ENCODE data around the gene POLA2.
"Not testable (repeated sequence)": the region's sequence is repeated elsewhere in the genome, so short reads cannot be mapped to it uniquely, and the experiment has no call there.

POLA2 gene, protein sequence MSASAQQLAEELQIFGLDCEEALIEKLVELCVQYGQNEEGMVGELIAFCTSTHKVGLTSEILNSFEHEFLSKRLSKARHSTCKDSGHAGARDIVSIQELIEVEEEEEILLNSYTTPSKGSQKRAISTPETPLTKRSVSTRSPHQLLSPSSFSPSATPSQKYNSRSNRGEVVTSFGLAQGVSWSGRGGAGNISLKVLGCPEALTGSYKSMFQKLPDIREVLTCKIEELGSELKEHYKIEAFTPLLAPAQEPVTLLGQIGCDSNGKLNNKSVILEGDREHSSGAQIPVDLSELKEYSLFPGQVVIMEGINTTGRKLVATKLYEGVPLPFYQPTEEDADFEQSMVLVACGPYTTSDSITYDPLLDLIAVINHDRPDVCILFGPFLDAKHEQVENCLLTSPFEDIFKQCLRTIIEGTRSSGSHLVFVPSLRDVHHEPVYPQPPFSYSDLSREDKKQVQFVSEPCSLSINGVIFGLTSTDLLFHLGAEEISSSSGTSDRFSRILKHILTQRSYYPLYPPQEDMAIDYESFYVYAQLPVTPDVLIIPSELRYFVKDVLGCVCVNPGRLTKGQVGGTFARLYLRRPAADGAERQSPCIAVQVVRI

DNA sequence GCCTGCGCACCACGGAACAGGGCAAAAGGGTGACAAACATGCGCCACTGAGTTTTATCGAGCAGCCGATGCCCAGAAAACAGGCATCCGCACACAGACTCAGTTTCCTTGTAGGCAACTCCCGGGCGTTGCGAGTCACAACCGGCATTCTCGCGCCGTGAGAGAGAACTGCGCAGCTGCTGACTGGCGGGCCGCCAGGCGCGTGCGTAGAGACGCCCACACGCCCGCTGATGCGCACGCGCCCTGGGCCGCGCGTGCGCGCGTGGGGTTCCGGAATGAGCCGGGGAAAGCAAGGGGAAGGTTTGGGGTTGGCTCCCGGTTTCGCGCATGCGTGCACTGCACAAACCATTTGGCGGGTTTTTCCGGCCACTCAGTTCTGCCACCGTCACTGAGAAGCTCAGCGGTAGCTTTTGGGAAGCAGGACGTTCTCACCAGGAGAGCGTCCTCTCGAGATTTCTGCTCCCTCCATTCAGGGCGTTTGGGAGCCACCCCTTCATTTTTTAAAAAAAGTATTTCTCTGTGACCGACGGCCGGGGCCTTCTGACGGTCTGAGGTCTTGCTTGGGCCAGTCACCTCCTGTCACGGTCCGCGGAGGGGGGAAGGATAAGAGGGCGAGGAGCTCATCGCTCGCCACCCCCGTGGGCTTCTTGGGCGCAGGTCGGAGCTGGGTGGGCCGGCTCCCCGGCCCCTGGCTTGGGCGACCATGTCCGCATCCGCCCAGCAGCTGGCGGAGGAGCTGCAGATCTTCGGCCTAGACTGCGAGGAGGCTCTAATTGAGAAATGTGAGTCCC, at the start of gene POLA2:
Gene POLA2 (plus strand): TSS at position 372 of the 790 bp plus-strand sequence. CDS start 331 bp downstream, at position 703.
- DNase-seq, result peak; percentile 97

DNA sequence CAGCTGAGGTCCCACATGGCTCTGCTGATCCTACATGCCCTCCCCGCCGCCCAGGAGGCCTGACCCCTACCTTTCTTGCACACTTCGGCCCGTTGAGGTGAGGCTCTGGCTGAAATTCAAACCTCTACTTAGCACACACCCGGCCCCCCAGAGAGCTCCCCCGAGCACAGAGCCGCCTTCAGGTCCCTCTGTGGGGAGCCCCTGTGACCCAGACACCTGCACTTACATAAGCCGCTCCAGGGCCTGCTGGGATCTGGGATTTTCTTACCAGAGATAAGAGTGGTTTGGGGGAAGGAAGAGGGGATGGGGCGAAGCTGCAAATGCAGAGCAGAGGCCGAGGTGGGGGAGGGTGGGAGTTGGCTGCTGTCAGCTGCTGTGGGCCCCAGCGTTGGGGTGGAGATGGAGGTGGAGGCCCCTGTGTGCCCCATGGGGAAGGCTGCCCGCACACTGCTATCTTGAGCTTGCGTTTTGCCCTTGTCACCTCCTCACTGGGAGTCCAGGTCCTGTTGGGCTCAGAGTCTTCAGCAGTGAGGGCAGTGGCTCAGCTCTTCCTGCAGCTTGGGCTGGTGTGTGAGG, 49.4 kb upstream of the POLA2 start:
- no peak for DNase-seq

DNA sequence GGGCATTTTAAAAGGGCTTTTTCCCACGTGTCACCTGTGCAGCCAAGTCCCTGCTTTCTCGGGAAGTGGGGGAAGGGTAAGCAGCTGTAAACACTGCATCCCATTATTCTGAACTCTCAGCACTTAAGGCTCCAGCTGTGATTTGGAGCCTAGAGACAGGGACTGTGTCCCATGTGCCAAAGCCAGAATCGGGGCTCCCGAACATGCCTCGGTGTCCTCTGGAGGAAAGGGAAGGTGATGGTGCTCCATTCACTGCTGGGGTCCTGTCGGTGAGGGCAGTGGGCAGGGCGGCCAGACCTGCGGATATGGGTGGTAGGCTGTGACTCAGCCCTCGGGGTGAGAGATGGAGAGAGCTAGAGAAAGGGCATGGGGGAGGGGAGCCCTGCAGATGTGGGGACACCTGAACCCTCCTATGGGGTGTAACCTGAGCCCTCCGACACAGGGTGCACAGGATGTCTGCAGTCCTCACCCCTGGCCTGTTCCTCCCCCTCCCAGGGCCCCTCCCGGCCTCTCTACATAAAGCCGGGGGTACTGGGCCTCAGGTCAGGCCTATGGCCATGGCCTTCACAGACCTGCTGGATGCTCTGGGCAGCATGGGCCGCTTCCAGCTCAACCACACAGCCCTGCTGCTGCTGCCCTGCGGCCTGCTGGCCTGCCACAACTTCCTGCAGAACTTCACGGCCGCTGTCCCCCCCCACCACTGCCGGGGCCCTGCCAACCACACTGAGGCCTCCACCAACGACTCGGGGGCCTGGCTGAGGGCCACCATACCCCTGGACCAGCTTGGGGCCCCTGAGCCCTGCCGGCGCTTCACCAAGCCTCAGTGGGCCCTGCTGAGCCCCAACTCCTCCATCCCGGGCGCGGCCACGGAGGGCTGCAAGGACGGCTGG, 48.2 kb upstream of the POLA2 start:
- DNase-seq, result no peak

DNA sequence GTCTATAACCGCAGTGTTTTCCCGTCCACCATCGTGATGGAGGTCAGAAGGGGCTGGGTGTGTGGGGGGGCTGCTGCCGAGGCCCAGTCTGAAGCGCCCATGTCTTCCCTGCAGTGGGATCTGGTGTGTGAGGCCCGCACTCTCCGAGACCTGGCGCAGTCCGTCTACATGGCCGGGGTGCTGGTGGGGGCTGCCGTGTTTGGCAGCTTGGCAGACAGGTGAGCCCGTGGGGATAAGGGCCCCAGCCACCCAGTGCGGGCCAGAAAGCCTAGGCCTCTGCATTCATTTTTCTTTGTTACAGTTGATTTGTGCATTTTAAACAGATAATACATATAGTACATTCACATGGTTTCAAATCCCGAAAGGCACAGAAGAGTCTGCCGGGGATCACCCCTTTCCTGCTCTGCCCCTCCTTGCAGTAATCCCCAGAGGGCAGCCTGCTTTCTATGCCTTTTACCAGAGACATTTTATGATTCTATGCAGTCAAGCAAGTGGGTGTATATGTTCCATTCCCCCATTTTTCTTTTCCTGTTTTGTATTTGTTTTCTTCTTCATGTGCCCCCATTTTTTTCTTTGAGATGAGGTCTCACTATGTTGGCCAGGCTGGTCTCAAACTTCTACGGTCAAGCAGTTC, 47.4 kb upstream of the POLA2 start:
- no peak for DNase-seq

DNA sequence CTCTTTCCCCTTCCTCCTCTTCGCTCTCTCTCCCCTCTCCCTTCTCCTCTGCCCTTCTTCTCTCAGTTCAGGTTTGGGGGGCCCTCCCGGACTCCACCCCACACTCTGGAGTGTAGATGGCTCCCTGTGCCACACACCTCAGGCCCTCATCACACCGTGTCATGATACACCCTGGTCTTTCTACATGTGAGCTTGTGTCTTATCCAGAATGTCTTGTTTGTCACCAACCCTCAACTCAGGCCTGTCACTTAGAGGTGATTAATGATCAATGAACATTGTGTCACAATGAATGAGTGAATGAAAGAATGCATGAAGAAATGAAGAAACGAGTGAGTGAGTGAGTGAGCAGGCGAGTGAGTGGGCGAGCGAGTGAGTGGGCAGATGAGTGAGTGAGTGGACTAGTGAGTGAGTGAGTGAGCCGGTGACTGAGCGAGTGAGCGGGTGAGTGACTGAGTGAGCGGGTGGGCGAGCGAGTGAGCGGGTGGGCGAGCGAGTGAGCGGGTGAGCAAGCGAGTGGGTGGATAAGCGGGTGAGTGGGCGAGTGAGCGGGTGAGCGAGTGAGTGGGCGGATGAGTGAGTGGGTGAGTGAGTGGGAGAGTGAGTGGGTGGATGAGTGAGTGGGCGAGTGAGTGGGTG, 46.2 kb upstream of the POLA2 start:
- DNase-seq, result no peak

DNA sequence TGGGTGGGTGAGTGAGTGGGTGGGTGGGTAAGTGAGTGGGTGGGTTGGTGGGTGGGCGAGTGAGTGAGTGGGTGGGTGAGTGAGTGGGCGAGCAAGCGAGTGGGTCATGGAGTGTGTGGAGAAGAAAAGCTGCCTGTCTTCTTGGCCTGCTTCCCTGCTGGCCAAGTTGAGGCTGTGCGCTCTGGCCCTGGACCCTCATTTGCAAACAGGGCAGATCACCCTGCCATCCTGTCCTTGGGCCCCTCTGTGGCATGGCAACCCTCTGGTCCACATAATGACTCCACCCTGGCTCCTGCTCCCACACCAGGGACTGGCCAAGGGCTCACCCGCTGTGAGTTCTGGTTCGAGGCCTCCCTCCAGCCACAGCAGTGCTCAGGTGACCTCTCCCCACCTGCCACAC, 44.9 kb upstream of the POLA2 start:
- no peak for DNase-seq

DNA sequence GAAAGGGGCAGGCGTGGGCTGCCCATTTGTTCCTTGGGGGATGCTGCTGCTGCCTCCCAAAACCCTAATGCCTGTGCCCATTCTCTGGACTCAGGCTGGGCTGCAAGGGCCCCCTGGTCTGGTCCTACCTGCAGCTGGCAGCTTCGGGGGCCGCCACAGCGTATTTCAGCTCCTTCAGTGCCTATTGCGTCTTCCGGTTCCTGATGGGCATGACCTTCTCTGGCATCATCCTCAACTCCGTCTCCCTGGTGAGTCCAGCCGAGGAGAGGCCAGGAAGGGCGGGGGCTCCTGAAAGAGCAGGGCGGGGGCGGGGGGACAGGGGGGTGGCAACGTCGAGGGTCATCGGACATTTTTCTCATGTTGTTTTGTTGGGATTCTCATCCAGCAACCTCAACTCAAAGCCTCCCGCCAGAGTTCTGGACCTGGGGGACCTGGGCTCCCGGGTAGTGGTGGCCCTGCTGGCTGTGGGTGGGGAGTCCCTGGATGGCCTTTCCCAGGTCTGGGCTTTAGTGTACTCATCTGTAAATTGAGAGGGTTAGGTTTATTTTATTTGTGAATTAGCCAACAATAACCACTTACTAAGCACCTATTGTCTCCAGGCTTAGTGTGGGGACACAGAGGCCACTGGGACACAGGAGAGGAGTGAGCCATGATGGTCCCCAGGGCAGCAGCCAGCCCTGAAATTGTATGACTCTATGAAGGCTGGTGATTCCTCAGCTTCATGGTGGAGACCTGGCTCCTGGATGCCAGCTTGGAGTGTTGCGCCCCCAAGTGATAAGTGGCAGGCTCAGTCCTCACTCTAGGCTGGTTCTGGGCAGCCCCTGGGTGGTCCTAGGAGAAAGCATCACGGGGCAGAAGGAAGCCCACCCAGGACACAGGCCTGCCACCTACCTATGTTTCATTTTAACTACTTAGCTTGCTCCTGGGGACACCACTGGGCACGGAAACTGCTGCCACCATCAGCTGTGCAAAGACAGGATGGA, 44.0 kb upstream of the POLA2 start:
- no peak for DNase-seq

DNA sequence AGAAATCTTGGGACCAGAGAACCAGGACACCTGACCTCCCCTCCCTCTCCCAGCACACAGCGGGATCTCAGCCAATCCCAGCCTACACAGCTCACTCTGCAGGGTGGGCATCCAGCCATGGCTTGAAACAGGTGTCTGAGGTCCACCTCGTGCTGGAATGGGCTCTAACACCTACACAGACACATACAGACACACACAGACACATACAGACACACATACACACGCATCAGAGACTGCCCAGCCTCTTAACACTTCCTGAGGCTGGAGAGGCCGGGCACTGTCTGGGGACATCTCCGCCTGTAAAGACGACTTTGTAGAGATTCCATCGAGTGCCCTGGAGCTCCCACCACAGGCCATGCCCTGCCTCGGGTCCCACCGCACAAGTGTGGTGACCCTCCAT, 43.3 kb upstream of the POLA2 start:
- peak; percentile 30 for DNase-seq

DNA sequence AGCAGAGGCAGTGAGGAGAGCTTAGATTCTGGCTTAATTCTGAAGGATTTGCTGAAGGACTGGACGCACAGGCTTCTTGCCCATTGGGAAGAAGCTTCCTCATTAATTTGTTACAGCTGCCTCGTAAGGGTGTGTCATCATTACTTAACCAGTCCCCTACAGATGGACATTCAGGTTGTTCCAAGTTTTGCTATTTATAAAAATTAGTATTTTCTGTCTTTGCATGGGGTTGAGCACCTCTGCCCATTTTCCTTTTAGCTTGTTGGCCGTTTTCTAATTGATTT, 41.9 kb upstream of the POLA2 start:
- DNase-seq, result no peak

DNA sequence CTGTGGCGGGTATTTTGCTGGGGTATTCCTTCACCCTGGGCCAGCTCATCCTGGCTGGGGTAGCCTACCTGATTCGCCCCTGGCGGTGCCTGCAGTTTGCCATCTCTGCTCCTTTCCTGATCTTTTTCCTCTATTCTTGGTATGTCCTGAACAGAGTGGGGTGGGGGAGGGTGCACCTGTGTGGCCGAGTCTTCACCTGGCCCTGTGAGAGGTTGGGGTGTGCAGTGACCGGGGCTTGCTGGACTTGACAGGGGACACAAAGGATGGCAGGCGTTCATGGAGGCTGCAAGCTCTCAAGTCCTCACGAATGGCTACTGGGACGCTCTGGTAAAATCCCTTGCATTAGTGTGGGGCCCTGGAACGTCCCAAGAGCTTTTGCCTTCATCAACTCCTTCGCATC, 40.7 kb upstream of the POLA2 start:
- DNase-seq, result no peak

DNA sequence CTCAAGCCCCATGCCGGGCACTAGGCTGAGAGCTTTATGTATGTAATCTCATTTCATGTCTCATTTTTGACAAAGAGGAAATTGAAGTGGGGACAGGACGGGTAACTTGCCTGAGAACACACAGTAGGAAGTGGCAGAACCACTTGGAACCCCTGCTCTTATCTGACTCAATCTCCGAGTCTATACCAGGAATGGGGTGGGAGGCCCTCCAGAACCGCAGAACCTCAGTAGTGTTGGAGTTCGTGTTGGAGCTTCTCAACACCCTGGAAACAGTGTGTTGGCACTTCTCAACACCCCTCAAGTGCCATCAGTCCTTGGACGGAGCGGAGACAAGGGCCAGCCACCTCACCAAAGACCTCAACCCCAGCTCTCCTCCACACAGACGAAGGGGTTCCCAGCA, 38.8 kb upstream of the POLA2 start:
- no peak for DNase-seq

DNA sequence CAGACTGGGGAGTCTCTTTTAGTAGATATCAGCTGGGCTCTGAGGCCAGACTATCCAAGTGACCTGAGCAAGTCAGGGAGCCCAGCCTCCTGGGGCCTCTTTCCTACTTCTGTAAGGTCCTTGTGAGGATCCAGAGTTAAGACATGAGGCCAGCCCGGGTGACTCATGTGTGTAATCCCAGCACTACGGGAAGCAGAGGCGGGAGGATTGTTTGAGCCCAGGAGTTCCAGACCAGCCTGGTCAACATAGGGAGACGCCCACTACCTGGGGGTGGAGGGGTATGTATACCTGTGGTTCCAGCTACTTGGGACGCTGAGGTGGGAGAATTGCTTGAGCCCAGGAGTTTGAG, 36.9 kb upstream of the POLA2 start:
- peak; percentile 94 for DNase-seq

DNA sequence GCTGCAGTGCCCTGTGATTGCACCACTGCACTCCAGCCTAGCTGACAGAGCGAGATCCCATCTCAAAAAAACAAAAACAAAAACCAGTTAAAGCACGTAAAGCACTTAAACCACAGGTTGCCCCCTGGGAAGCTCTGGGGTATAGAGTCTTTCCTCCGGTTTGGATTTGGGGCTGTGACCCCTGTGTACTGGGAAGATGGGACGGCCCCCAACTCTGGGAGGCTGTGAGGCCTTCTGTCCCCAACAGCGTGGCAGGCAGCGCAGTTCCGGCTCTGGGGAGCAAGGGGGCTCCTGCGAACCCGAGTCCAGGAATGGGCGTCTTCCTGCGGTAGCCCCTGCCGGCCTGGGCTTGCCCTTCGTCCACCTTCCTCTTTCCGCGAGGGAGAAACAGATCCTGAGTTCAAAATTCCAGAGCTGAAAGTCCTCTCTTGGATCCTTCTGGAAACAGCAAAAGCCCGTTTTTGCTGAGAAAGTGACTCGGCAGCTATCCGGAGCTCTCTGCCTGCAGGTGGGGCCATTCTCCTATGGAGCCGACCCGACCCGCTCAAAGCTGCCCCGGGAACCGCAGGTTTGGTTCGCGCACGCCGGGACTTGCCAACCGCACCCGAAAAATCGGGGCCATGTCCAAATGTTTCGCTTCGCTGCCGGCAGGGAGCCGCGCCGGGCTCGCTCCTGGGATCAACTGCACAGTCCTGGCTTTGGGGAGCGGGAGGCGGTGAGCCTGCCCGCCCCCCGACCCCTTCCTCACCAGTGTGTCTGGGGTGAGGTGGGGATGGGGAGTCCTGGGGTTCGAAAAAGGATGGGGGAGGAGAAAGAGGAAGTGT, 36.3 kb upstream of the POLA2 start:
- peak; percentile 78 for DNase-seq

DNA sequence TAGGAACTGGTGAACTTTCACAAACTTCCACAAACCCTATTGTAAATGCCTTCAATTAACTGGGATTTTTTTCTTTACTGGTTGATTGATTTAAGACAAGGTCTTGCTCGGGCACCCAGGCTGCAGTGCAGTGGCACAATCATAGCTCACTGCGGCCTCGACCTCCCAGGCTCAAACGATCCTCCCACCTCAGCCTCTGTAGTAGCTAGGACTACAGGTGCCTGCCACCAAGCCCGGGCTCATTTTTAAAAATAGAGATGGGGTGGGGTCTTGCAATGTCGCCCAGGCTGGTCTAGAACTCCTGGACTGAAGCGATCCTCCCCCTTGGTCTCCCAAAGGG, 35.7 kb upstream of the POLA2 start:
- DNase-seq, result no peak

DNA sequence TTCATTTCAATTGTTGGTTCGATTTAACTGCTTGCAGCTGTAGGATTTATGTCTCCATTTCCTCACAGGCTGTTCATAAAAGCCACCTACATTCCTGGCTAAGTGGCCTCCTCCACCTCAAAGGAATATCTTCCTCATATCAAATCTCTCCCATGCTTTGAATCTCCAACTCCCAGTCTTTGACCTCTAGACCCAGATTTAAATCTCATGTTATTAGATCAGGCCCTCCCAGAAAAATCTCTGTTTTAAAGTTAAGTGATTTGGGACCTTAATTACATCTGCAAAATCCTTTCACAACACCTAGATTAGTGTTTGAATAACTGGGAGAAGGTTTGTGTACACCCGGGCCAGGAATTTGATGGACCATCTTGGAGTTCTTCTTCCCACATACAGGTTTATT, 33.9 kb upstream of the POLA2 start:
- no peak for DNase-seq

DNA sequence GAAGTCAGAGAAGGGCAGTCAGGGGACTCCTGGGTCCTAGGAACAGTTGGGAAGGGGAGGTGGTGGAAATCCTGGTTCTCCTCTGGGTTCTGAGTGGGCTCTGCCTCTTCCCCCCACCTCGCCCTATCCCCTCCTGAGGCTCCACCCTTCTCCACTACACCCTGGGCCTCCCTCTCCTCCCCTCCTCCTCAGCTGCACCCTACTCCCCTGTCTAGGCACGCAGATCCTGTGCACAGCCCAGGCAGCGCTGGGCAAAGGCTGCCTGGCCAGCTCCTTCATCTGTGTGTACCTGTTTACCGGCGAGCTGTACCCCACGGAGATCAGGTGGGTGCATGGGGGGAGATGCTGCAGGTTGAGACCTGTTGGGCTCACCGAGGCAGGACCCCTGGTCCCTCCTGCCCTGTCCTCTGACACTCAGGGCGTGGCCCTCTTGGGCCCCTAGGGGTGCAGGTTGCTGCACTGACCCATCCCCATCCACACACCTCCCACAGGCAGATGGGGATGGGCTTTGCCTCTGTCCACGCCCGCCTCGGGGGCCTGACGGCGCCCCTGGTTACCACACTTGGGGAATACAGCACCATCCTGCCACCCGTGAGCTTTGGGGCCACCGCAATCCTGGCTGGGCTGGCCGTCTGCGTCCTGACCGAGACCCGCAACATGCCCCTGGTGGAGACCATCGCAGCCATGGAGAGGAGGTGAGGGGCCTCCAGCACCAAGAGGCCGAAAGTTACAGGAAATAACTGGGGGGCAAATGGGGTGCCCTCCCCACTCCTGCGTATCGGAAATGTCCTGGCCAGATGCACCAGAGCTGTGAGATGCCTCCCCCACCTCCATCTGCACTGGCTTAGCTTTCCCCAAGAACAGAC, 25.3 kb upstream of the POLA2 start:
- no peak for DNase-seq

DNA sequence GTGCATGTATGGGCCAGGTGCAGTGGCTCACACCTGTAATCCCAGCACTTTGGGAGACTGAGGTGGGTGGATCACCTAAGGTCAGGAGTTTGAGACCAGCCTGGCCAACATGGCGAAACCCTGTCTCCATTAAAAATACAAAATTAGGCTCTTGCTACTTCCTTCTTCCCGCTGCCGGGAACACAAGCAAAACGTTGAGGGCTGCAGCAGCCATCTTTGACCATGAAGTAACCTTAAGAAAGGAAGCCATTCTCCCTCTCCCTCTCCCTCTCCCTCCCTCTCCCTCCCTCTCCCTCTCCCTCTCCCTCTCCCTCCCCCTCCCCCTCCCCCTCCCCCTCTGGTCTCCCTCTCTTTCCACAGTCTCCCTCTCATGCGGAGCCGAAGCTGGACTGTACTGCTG, 23.5 kb upstream of the POLA2 start:
- not testable (repeated sequence) for DNase-seq

DNA sequence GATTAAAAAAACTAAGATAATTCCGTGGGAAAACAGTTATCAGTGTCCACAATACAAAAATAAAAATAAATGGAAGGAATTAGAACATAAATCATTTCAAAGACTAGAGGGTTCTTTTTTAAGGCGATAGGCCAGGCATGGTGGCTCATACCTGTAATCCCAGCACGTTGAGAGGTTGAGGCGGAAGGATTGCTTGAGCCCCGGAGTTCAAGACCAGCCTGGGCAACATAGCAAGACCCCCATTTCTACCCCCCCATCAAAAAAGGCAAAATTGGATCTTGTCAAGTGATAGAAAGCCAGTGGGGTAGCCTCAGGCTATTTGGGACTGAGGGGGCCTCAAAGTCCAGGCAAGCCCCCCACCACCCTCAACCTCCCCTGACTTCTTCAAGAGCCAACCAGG, 20.6 kb upstream of the POLA2 start:
- DNase-seq, result no peak

DNA sequence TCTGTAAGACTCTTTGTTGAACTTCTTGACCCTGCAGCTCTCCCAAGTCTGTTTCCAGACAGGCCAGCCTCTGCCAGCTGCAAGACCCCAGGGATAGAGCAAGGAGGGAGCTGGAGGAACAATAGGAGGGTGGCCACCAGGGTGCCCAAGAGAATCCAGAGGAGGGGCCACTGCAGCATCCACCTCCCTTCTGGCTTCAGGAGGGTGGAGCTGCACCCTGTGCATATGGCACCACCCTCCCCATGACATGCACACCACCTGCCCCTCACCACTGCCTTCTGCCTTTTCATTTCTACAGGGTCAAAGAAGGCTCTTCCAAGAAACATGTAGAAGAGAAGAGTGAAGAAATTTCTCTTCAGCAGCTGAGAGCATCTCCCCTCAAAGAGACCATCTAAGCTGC, 20.1 kb upstream of the POLA2 start:
- DNase-seq, result no peak
